Bone marrow (tissue), 2 donors: ENCODE measurements around the gene RNPS1.
A peak's percentile ranks its signal among the peaks of the same experiment; 100 is the strongest.

Experiments used
- DNase-seq, 2 donors: peaks; one replicate each; lab custom pipeline; 2025; lab: John Stamatoyannopoulos, UW

RNPS1 gene

DNA sequence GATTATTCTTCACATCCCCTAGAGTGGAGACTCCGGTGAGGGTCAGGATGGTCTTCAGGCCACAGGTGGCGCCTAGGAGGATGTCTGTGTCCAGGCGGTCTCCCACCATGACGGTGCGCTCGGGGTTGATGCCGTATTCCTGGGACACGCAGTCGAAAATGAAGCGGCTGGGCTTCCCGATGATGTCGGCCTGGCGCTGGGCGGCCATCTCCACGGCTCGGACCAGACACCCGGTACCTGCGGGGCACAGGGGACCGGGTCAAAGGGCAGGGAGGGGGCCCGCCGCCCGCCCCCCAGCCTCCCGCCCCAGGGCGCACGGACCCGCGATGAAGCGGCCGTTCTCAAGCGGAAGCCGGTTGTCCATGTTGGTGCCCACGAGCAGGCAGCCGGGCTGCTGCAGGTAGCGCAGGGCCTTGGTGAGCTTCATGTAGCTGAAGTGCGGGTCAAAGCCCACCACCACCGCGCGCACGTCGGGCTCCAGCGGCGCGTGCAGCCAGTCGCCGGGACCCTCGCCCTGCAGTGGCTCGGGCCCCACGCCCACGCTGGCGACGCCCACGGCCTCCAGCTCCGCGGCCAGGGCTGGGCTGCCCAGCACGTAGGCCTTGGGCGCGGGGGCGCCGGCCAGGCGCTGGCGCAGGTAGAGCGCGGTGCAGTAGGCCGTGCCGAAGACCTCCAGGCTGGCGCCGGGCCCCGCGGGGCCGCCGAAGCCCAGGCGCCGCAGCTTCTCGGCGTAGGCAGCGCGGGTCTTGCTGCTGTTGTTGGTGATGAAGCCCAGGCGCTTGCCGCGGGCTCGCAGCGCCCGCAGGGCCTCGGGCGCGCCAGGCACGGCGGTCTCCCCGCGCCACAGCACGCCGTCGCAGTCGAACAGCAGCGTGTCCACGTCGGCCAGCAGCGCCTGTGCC is 53.9 kb downstream of the RNPS1 start:
- DNase-seq: peak in 1 of 2 donors; percentile 47

- DNase-seq: no peak
Measured at GRCh38 chr16:2212362-2213324, 55.3 kb downstream of the RNPS1 start.

DNA sequence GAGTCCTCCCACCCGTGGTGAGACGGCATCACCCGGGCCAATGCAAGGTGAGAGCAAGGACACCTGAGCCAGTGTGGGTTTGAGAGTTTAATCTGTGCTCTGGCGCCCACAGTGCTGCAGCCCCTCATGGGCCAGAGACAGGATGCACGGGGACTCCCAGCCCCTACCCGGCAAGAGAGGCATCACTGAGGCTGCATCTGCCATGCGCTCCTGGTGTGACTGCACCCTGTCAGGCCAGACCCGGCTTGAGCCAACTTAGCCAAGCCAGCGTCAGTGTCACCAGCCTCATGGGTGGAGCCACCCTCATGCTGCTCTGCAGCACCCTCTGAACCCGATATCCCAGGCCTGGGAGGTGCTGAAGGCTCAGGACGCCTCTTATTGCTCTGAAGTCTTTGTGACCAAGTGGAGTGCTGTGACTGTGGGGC is 56.0 kb downstream of the RNPS1 start:
- DNase-seq: no peak

DNA sequence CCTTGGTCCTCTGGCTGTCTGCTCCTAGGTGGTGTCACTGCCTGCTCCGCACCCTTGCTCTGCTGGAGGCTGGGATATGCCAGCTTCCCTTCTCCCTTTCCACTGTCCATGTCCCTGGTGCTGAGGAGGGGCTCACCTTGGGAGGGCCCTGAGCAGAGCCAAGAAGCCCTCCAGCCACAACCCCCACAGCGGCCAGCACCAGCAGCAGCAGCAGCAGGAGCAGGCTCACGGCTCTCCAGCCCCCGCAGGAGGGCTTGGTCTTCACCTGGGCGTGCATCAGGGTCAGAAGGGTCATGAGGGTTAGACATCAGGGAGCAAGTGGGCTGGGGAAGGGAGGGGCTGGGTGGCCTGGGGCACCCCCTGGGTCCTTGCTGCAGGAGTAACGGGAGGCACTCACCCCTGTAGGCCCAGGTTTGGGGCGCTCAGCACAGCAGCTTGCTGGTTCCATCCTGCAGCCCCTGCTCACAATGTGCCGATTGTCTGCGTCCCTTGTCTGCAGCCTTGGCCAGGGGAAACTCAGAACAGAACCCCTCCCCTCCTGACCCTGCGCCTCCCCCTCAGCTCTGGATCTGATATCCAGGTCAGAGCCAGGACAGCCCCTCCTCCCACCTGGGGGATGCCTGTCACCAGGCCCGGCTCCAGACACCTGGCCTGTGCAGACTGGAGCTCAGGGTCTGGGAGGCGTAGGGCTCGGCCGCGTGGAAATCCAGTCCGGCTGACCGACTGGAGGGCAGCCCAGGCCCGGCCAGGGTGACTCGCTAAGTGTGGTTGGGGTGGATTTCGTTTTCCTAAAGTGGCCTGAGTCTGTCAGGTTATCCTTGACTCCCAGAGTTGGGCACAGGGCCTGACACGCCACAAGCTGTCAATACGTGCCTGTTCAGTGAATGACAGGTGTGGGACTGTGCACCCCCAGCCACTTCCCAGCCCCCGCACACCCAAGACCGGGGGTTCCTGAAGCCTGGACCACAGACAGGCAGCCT is 57.2 kb downstream of the RNPS1 start, which contains the start of gene BRICD5:
Gene BRICD5, minus strand, starts transcription at position 478 of the 980 bp plus-strand sequence. Its CDS starts 30 bp downstream, at position 448.
- DNase-seq: no peak

DNA sequence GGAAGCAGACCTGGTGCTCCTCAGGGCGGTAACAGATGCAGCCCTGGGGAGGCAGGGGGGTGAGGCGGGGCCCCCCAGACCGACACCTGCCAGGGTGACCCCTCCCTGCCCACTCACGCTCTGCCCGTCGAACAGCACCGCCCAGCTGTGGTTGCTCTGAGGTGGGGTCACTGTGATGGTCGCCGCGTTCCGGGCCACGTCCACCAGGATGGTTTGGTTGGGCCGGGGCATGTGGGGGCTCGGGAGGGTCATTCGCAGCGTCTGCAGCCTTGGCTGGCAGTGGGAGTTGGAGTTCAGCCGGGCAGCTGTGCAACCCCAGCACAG is 58.0 kb downstream of the RNPS1 start:
- DNase-seq: no peak

- no peak for DNase-seq
Measured at GRCh38 chr16:2209258-2210008, 58.5 kb downstream of the RNPS1 start.

- DNase-seq: no peak
Measured at GRCh38 chr16:2208772-2209171, 59.2 kb downstream of the RNPS1 start.

DNA sequence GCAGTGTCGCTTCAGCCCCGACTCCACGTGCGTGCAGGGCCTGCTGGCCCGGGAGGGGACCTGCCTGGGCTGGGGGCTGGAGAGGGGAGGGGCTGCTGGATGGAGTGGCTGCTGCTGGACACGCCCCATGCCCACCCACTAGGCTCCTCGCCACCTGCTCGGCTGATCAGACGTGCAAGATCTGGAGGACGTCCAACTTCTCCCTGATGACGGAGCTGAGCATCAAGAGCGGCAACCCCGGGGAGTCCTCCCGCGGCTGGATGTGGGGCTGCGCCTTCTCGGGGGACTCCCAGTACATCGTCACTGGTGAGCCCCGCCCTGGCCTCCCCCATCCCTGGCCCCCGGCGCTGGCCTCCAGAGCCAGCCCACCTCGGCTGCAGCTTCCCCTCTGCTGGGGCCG is 59.6 kb downstream of the RNPS1 start:
- DNase-seq: no peak

- DNase-seq: no peak
Measured at GRCh38 chr16:2207872-2208271, 60.1 kb downstream of the RNPS1 start.

GRCh38 chr16:2206780-2207433 is 61.0 kb downstream of the RNPS1 start:
- no peak for DNase-seq

DNA sequence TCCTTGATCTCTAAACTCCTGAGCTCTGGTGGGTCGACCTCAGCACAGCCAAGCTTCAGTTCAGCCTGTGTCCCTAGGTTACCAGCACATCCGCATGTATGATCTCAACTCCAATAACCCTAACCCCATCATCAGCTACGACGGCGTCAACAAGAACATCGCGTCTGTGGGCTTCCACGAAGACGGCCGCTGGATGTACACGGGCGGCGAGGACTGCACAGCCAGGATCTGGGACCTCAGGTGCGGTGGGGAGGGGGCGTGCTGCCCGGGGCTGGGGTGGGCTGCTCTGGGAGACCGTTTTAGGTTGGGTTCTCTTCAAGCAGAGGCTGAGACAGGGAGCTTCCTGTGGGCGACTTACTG is 61.5 kb downstream of the RNPS1 start:
- no peak for DNase-seq

DNA sequence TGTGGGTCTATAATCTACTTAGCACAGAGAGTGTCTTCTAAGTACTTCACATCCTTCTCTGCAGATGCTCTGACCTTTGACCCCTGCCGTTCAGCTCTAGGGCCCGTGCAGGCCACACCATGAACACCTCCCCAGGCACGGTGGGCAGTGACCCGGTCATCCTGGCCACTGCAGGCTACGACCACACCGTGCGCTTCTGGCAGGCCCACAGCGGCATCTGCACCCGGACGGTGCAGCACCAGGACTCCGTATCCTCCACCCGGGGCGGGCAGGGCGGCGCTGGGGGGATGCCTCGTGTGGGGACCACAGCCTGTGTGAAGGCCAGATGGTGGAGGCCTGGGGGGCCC is 62.0 kb downstream of the RNPS1 start:
- no peak for DNase-seq

DNA sequence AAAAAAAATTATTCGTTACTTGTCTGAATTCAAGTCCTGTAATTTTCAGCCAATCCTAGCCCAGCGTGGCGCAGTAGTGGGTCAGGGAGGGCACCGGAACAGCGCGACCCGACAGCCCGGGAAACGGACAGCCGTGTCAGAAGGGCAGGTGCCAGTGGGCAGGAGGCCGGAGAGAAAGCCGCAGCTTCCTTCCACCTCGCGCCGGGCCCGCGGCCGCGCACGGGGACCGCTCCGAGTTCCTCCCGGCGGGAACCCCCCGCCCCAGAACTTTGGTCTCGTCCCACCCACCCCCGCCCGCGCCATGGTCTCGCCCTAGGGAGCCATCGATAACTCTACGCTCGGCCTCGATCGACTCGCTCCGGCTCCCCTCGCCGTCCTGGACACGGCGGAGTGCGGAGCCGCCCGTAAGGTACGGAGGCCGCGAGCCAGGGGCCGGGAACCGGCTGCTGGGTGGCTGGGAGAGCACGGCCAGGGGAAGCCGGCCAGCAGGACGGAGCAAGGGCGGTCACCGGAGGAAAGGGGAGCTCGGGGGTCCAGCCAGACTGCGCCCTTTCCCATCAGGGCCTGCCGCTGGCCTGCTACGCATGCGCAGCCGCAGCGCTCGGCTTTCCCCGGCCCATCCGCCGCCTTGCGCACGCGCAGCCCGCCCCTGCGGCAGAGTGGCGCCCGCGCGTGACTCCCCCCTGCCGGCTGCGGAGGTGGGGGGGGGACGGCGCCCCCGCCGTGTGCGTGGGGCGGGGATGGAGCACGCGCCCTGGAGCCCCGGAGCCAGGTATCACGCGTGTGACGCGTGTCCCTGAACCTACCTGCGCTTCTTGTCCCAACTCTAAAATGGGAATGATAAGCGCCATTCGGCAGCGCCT is 62.6 kb downstream of the RNPS1 start, which contains the start of gene MLST8:
Gene MLST8, plus strand, starts transcription at position 351 of the 863 bp plus-strand sequence. CDS start 632 bp downstream, outside the sequence.
- DNase-seq: peak; percentile 58 to 99

DNA sequence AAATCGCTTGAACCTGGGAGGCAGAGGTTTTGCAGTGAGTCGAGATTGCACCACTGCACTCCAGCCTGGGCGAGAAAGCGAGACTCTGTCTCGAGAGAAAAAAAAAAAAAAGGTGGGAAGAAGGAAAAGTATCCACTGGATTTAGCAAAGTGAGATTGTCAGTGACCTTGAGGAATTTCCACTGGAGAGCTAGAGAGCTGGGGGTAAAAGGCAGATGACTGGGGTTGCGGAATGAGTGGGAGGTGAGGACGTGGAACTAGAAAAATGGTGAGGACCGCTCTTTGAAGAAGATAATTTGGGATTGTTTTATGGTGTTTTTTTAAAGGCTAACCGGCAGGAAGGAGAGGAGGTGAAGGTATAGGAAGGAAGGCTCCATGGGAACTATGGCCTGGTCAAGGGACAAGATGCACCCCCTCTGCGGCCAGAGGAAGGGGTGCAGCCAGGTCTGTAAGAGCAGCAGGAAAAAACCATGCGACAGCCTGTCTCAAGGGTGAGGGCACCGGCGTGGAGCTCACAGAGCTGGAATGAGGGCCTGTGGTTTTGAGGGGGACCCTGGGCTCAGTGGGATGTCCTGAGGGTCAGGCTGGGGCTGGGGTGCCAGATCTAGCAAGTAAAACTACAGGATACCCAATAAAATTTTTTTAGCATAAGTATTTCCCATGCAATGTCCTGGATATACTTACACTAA is 63.4 kb downstream of the RNPS1 start:
- no peak for DNase-seq
